Mesodermal cell (in vitro differentiated cells): ENCODE measurements around the gene BCL11A.

Experiments used
- H3K27ac ChIP-seq: 2 replicates; pipeline ENCODE4 v1.7.0; 2013; ENCODE audit warnings: mild to moderate bottlenecking, low read depth, low read length, moderate library complexity; ENCODE audit not compliant: severe bottlenecking
- H3K36me3 ChIP-seq: 2 replicates; pipeline ENCODE4 v1.7.1; 2013; ENCODE audit warnings: mild to moderate bottlenecking, low read length, moderate library complexity; ENCODE audit not compliant: control insufficient read depth, insufficient read depth
- H3K4me1 ChIP-seq: one replicate; pipeline ENCODE4 v1.7.1; 2013; ENCODE audit warnings: mild to moderate bottlenecking, low read length; ENCODE audit not compliant: insufficient read depth, control insufficient read depth, poor library complexity, severe bottlenecking
- H3K4me3 ChIP-seq: 2 replicates; pipeline ENCODE4 v1.7.0; 2013; ENCODE audit warnings: low read length, control low read depth, mild to moderate bottlenecking; ENCODE audit not compliant: insufficient read depth, poor library complexity, severe bottlenecking; ENCODE audit errors: extremely low read depth
- H3K9me3 ChIP-seq: 2 replicates; pipeline ENCODE4 v1.7.1; 2013; ENCODE audit warnings: mild to moderate bottlenecking, low read length, moderate library complexity; ENCODE audit not compliant: control insufficient read depth
- WGBS, 2 experiments: methylation state at CpG; one replicate each; pipeline ENCODE4 v1.1.5; 2013; ENCODE audit warnings: missing lambda C conversion rate in 2 of 2; ENCODE audit not compliant: insufficient coverage in 2 of 2; 5-methylcytosine and 5-hydroxymethylcytosine counted together

BCL11A gene

DNA sequence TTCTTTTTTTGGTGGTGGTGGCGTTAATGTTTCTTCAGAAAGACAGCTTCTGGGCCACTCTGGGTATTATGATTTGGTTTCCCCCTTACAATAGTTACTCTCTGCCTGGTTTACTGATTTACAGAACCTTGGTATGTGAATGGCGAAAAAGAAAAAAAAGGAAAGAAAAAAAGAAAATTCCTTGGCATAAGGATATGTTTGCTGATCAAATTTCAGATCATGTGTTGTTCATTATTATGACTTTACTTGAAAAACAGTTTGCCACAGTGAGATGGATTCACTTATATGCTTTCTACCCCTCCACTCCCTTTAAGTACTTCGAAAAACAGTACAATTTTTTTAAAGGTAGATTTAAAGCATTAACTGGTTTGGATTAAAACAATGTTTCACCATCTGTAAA, 21.0 kb downstream of the BCL11A start:
- H3K9me3 ChIP-seq: no peaks in the 10 kb centered on the region
- no peak overlapping the region for H3K27ac ChIP-seq
- H3K36me3 ChIP-seq: no peaks in the 10 kb centered on the region
- peaks cover 46% of the 10 kb centered on the region for H3K4me1 ChIP-seq
- 67% methylated on average over 1 of the region's 3 CpGs; no CpG with 5 or more reads in 1 of the 2 experiments for WGBS, 2 experiments
- no peak overlapping the region for H3K4me3 ChIP-seq

DNA sequence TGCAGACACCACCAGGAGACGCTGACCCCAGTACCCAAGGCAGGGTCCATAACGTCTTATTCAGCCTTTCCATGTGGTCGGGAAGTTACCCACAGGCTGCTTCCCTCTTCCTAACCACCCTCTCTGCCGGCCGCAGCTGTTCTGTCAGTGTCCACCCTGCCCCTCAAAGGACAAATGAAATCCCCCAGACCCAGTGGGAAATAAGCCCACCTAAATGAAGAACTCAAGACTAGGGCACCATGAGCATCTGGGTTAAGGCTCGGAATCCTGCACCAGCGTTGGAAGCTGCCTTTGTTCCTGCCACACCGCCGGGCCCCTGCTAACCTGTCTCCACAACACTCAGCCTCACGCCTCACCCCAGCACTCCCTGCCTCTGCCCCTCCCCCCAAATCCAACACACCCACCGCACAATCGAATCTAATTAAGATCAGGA, 21.7 kb downstream of the BCL11A start:
- no peaks in the 10 kb centered on the region for H3K36me3 ChIP-seq
- H3K27ac ChIP-seq: no peak overlapping the region
- no peak overlapping the region for H3K4me3 ChIP-seq
- H3K9me3 ChIP-seq: no peaks in the 10 kb centered on the region
- 26 to 41% methylated on average over 8 of the region's 12 CpGs for WGBS, 2 experiments
- H3K4me1 ChIP-seq: peaks cover 46% of the 10 kb centered on the region

DNA sequence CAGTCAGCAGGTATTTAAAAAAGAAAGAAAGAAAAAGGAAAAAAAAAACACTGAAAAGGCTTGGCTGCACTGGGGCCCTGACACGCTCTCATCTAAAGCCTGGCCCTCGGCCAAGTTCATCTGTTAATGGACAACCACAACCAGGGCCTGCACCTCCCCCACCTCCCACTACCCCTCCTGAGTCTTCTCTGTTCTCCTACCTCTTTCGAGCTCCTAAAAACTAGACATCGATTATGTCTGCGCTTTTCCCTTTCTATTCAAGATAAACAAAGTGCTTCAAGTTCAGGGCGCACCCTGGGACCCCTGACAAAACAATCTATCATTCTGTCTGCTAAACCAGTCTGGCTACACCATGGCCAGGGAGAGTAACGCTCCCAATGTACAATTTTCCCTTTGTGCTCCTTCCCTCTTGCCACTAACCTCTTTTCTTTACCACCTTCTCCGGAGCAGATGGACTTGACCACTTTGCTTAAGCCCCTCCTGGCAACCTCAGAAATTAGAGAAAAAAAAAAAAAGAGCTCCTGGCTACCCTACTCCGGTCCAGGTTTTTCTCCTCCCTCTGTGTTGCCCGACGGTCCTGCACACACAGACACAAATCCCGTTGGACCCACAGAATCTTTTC, 22.7 kb downstream of the BCL11A start:
- 56 to 63% methylated on average over 8 of the region's 12 CpGs for WGBS, 2 experiments
- peaks cover 46% of the 10 kb centered on the region for H3K4me1 ChIP-seq
- no peaks in the 10 kb centered on the region for H3K36me3 ChIP-seq
- H3K27ac ChIP-seq: no peak overlapping the region
- no peaks in the 10 kb centered on the region for H3K9me3 ChIP-seq
- H3K4me3 ChIP-seq: no peak overlapping the region

DNA sequence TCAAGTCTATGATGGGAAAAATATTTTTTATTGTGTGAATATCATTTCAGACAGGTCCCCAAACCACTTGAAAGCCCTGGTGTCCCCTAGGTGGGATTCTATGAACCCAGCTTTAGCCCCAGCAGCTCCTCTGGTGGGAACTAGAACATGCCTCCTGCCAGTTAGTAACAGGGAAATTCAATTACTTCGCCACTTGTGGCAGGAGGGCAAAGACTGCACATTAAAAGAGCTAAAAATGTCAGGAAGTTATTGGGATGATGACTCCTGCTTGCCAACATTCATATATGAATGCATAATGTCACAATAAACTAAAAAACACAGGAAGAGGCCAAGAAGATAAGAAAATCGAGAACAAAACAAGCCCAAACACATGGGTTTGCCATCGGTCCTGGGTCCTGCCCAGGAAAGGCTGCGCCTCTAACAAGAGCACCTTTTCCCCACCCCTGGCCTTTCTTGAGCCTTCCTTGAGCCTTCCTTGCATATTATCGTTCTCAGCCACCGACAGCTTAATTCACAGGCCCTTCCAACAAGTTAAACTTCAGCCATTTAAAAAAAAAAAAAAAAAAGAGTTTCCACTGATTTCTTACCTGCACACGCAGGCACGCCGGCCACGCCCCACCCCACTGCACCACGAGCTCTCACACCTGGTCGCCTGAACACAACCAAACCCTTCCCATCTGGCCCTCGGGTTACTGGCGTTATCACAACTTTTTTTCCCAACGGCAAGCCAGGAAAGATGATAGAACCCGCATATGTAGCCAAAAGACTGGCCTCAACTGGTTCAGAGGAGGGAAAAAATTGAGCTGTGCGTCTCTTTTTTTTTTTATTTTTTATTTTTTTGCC, 23.4 kb downstream of the BCL11A start:
- Histone ChIP-seq H3K9me3 (no peaks in the 10 kb centered on the region), H3K4me1 (peaks cover 41% of the 10 kb centered on the region), H3K4me3 (no peak overlapping the region), H3K27ac (no peak overlapping the region), H3K36me3 (no peaks in the 10 kb centered on the region)
- 78 to 86% methylated on average over 11 to 14 of the region's 17 CpGs for WGBS, 2 experiments

DNA sequence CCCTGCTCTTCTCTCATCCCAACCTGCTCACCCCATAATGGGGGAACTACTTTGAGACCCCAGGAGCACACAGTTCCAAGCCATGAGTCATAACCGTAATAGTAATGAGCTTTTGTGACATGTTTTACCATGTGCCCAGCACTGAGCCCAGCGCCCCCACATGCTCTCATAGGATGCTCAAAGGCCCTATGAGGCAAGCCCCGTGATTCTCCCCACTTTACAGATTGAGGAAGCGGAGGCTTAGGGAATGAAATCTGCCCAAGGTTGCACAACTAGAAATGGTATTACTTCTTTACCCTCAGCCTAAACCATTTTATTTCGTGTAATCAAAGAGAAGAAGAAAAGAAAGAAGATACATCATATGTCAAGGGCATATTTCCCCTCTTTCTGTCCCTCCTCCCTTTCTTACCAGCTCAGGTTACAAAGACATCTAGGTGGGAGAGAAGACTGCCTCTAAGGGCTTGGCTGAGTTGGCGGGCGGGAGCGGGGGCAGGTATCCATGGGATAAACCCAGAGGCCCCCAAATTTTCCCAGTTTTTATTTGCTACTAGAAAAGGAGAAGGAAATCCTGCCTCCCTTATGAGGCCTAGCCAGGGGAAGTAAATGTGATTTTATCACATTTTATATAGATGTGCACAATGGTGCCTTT, 24.2 kb downstream of the BCL11A start:
- Histone ChIP-seq H3K9me3 (no peaks in the 10 kb centered on the region), H3K4me1 (peaks cover 35% of the 10 kb centered on the region), H3K4me3 (no peak overlapping the region), H3K36me3 (no peaks in the 10 kb centered on the region), H3K27ac (no peak overlapping the region)
- 90 to 94% methylated on average over 2 to 3 of the region's 8 CpGs for WGBS, 2 experiments

DNA sequence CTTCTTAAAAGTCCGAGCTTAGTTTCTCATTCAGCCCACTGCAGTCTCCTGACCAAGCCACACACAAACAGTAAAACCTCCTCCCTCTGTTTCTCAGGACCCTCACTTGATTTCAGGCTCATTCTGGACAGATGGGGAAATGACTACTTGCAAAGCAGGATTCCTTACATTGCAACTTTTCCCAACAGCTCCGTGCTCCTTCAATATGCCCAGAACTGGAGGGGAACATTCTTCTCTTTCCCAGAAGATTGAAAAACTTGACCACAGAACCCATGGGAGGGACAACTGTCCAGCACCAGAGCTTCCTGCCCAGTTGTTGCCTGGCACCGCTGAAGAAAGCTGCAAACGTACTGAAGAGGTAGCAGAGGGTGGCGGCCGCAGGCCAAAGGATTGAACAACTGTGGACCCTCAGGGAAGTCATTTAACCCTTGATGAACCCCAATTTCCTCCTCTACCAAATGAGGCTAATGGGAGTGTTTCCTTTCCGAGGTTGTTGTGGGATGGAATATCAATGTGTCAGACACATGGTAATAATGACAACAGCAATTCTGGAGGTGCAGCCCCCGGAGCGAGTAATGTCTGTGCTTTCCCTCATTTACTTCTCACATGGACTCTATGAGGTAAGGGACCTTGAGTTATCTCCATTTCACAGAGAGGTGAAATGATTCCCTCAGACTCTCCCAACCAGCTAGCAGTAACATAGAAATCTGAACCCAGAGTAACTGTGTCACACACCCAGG, 25.0 kb downstream of the BCL11A start:
- 77 to 78% methylated on average over 4 to 6 of the region's 9 CpGs for WGBS, 2 experiments
- Histone ChIP-seq H3K4me1 (peaks cover 29% of the 10 kb centered on the region), H3K4me3 (no peak overlapping the region), H3K27ac (no peak overlapping the region), H3K36me3 (no peaks in the 10 kb centered on the region), H3K9me3 (no peaks in the 10 kb centered on the region)

DNA sequence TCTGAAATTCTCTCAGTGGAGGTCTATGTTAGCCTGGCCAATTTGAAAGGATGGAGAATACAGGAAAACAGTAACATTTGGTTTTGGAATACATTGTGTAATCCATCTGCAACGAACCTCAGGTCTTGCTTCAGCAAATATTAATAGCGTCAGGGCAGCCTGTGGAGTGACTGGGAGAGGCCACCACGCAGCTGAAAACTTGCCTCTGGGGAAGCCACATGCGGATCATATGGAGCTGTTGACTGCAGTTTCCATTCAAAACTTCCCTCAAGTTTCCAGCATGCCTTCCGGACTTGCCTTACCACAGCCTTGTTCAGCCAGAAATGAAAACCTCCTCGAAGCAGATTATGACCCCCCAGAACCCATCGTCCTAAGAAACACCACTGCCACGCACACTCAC, 25.7 kb downstream of the BCL11A start:
- 93 to 99% methylated on average over 7 to 8 of the region's 8 CpGs for WGBS, 2 experiments
- Histone ChIP-seq H3K4me1 (peaks cover 23% of the 10 kb centered on the region), H3K27ac (no peak overlapping the region), H3K36me3 (no peaks in the 10 kb centered on the region), H3K9me3 (no peaks in the 10 kb centered on the region), H3K4me3 (no peak overlapping the region)

DNA sequence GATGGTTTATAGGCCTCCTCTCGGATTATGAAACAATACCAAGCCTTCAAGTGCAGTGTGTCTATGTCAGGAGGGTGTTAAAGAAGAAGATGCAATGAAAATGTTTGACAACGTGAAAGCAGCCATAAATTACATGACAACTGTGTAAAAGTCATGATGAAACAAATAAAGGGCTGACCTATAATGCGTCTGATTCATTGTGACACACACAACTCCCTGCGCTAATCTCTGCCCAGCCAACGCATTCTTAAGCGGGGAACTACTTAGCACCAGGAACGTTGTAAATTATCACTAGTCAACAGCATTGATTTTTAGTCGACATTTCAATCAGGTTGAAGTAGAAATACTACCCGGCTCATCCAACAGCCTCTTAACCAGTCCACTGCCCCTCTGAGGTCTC, 26.8 kb downstream of the BCL11A start:
- Histone ChIP-seq H3K27ac (no peak overlapping the region), H3K36me3 (no peaks in the 10 kb centered on the region), H3K4me3 (no peak overlapping the region), H3K9me3 (no peaks in the 10 kb centered on the region), H3K4me1 (peaks cover 13% of the 10 kb centered on the region)
- WGBS, 2 experiments: 90 to 92% methylated on average over 9 of the region's 9 CpGs

DNA sequence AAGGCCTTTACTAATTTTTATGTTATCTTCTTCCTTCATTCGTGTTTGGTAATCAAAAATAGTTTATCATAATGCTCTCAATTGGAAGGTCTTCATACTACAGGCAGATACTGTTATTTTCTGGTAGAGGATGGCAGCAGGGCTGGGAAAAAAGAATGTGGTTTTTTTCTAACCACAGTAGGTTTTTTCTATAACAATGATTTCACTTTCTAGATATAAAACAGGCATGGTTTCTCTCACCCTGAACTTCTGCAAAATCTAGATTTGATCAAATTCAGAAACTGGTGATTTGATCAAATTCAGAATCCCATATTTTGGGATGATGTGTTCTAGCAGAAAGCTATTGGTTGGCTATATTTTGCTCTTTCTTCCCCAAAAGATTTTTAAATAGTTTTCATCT, 27.6 kb downstream of the BCL11A start:
- no peaks in the 10 kb centered on the region for H3K36me3 ChIP-seq
- no CpG with 5 or more reads among the region's 1 CpG for WGBS, 2 experiments
- H3K27ac ChIP-seq: no peak overlapping the region
- H3K9me3 ChIP-seq: no peaks in the 10 kb centered on the region
- no peak overlapping the region for H3K4me3 ChIP-seq
- peaks cover 5% of the 10 kb centered on the region for H3K4me1 ChIP-seq

DNA sequence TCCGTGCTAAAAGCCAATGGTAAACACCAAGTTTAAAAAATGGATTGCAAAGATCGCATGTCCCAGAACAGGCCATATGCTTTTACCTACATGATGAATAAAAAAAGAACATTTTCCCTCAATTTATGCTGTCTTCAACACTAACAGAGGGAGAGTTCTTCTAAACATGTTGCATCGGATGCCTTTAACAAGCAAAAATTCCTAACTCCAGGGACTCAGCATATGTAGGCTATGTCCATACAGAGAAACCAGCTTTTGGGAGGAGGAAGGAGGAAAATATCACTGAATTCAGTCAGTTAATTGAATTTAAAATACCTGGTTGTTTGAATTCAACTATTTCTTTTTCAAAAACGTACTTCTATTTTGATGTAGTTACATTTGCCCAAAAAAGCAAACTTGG, 28.6 kb downstream of the BCL11A start:
- Histone ChIP-seq H3K9me3 (no peaks in the 10 kb centered on the region), H3K4me1 (peaks cover 10% of the 10 kb centered on the region), H3K27ac (no peak overlapping the region), H3K36me3 (no peaks in the 10 kb centered on the region), H3K4me3 (no peak overlapping the region)
- WGBS, 2 experiments: 83% methylated on average over 1 of the region's 4 CpGs; no CpG with 5 or more reads in 1 of the 2 experiments
